DMS153 treated with DMSO at 0.1 percent for 48 hours (cell line): Measurements from ENCODE around the gene S100A4.

Experiments used
- DNase-seq: peaks from one replicate; lab custom pipeline; 2025; ENCODE audit not compliant: unreplicated experiment; lab: John Stamatoyannopoulos, UW

Gene S100A4

DNA sequence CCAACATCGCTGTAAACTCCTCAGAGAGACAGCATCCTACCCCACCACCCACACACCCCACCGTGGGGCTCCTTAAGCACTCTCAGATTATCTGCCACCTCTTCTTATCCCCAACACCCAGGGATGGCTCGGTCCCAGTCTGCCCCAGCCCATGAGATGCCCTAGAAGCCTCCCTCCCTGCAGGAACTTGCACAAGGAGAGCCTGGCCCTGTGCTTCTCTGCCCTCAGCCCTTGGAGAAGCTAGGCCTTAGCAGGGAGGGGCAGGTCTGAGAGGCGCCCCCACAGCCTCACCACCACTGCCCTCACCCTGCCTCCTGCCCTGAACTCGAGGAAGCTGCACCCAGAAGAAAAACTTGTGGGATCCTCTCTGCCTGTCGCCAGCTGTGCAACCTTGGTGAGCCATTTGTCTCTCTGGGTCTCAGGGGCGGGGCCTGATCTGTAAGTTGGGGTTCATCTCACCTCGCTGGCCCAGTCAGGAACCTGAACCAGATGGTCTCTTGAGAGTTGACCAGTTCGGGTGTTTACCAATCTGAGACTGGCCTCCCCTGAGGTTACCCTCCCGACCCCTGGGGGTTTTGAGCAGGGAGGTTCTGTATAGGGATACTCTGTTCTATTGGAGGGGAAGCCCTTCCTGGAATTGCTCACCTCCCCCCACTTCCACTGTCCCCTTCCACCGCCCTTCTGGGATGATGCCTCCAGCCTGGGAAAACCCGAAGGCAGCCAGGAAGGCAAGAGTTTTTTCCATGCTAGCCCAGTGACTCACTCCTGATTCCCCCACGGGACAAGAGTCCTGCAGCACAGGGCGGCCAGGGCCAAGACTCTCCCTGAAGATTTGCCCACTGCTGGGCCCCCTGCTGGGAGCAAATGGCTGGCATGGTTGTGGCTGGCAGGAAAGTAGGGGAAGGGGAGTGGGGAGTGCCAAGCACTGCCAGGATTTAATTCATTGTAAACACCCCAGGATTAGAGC is 3.4 kb upstream of the S100A4 start, which contains the start of gene S100A3:
Gene S100A3 (minus strand): TSS at position 537 of the 967 bp plus-strand sequence. CDS start 773 bp downstream, outside the sequence.
- no peak for DNase-seq

DNA sequence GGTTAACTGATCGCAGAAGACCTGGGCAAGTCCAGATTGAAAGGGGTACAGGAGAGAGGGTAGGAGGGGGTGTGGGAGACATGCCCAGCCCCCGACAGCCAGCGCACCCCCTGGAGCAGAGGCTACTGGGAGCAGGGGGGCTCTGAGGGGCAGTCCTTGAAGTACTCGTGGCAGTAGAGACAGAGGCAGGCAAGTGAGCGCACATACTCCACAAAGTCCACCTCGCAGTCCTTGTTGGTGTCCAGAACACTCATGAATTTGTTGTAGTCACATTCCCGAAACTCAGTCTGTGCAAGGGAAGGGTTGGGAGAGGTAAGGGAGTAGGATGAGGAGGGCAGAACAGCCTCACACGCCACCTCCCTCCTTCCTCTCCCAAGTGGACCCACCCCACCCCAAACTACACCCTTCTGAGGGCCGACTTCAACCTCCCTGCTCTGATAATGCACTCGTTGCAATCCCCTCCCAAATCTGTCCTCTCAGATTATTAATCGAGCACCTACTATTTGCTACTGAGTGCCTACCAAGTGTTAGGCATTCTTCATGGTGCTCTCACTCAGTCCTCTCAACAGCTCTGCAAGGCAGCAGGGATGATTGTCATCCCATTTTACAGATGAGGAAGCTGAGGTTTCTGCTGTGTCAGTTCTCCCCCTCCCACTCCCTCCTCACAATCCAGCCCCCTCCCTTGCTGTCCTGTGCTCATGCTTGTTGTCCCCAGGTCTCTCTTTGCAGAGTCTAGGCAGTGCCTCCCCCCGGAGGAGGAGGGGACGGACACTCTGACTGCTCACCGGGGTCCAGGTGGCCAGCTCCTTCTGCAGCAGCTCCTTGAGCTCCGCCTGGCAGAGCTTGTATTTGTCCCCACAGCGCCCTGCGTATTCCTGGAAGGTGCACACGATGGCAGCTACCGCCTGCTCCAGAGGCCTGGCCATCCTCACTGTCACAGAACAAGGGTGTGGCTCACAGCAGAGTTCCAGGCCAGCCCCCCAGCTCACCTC is 2.2 kb upstream of the S100A4 start:
- DNase-seq = no peak

DNA sequence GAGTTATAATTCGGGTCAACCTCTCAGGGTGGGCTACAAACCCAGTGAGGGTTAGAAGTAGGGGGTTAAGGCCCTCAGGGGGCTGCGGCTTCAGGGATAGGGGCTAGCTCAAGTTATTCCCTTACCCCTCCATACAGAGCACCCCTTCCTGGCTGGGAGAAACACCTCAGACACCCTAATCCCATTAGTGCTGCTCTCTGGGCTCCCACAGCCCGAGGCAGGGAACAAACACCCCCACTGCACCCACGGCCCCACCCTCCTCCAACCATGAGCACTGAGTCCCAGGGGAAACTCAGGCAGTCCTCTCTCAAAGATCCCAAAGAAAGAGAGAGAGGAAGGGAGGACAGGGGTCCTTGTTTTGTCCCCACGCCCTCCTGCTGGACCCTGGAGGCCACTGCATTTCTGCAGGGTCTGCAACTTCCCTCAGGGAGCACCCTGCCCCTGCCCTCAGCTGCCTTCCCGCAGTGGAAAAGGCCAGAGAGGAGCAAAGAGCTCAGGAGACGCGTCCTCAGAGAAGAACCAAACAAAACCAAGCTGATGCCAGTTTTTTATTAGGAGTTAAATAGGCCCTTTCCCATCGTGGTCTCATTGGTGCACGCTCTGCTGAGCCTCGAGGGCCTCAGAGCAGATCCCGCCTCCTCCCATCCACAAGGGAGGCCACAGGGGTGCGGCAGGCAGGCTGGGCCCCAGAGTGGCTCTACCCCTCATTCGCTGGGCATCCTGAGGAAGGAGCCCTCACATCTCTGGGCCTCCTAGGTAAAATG is 1.4 kb upstream of the S100A4 start:
- no peak for DNase-seq

DNA sequence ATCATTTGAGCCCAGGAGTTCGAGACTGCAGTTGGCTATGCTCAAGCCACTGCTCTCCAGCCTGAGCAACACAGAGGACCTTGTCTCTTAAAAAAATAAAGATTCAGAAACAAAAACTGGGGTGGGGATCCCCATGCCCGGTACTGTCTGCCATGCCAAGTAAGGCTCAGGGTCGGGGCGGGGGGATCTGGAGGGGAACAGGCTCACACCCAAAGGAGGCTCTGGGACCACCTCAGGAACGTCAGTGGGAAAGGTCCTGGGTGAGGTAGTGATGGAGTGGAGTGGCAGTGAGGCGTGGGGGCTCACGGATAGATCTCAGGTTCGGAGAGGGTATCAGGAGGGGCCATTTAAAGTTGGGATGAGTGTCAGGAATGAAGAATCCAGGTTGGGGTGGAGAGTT is 765 bp upstream of the S100A4 start:
- DNase-seq = no peak

DNA sequence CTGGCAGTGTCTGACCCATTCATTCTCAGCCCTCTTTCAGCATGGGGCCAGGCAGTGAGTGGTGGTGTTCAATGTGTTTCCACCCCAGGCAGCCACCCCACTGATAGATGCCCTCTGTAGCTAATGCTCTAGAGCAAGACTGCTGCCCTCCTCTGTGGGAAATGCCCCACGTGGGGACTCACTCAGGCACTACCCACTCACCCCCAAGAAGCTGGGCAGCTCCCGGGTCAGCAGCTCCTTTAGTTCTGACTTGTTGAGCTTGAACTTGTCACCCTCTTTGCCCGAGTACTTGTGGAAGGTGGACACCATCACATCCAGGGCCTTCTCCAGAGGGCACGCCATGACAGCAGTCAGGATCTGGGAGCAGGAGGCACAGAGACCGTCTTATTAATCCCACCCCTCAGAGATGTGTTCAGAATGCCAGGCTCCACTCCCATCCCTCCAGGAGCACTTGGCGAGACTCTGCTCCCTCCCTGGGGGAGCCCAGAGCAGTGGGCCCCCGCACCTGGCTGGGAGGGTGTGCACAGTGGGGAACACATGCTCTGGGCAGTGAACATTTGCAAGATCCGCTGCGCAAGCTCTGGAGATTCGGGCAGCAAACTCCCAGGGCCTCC is 1.0 kb downstream of the S100A4 start:
- no peak for DNase-seq

DNA sequence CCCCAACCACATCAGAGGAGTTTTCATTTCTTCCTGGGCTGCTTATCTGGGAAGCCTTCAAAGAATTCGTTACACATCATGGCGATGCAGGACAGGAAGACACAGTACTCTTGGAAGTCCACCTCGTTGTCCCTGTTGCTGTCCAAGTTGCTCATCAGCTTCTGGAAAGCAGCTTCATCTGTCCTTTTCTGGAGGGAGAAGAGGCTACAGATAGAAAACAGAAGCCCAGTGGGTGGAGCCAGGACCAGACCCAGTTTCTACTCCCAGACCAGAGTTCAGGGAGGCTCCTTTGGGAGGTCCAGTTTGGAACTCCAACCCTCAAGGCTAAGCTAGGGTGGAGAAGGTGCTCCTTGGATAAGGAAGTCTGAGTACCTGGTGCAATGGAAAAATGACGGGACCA is 1.9 kb downstream of the S100A4 start:
- no peak for DNase-seq

DNA sequence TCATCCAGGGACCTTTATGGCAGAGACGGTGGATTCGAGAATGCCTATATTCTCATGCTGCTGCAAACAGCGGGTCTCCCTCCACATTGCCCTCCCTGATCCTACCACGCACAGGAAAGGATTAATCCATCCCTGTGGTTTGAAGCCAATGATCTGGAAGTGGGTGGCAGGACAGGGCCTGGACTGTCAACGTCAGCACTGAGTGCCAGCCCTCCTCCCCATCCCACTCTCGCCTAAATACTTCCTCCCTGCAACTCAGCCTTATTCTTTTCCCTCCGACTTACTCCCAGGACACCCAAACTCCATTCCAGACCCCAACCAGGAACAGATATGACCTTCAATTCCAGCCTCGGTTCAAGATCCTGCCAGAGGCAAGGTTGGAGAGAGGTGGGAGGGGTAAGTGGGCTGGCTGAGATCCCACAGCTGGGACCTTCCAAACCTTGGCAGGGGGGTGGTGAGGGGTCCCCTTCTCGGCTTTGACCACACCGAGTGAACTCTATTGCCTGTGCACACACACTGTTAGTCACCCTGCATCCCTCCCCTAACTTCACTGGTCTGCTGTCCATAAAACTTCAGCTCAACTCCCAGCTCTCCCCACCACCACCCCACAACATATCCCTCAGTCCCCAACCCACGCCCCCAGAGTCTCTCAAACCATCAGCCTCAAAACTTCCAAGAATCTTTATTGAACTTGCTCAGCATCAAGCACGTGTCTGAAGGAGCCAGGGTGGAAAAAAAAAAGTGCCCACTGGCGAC is 2.5 kb downstream of the S100A4 start:
- DNase-seq = no peak

DNA sequence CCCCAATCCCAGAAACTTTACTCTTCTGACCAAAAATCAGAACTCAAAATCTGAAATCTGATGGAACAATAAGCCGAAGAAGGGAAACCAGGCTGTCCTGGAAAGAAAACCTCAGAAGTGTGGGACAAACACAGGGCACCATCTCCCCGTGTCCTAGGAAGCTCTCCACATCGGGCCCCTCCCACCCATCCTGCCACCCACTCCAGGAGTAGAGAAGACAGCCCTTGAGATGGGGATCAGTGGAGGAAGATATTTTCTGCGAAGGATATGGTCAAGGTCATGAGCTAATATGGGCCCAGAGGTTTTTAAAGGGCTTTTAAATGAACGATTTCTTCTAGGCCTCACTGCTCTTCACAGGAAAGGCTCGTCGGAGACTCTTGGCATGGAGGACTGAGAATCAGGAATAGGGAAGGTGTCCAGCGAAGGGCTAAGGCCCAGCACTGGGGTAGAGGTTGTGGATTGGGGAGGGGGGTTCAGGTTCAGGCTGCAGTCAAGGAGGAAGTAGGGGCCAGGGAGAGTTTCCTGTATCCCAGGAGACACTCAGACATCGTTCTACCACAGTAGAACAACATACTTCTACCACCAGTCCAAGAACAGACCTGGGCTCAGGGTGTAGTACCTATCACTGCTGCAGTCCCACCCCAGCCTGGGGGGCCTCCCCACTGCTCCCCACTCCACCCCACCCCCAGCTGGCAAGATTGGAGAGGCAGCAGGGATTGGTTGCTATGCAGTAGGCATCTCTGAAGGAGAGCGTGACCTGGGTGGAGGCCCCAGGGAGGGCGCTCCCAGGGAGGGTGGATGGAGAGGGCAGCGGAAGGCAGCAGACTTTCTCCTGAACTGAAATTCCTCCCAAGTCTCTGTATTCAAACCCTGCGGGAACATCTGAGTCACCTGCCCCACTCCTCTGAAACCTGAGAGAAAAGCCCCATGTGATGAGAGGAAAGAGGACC is 3.7 kb downstream of the S100A4 start:
- DNase-seq = no peak

DNA sequence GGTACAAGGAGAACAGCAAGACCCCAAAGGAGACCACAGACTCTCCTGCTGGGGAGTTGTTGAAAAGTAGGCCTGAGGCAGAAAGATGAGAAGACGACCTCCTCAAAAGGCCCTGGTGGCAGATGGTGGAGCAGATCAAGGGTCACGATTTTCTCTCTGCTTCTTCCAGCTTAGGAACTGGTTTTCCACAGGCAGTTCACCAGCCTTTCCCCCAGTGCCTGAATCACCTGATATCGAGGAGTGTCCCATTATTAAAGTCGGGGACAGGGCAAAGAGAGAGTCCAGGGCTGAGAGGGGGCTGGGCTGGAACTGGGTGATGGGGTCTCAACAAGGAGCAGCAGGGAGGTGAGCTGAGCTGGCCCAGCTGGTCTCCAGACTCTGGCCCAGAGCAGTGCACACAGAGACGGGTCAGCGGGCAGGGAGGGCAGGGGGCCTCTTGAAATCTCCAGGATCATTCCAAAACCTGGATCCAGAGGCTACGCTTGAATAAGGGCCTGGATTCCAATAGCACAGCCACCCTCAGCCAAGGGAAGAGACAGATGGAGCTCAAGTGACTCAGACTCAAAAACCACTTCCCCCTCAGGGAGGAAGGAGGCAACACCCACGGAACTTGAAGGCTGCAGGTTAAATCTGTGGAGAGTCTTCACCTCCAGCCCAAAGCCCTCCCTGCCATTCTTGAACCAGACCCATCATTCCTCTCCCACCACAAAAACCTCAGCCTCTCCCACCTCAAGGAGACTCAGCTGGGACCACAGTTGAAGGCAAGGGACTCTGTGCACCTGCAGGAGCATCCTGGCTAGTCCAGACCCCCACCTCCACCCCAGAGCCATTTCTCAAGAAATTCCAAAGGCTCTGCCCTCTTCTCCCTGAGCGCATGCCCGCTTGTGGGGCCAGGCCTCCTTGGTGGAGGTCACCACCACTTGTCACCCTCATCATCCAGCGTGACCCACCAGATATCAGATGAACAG is 4.9 kb downstream of the S100A4 start, which contains the start of gene S100A5:
Gene S100A5 (minus strand): TSS at position 541 of the 968 bp plus-strand sequence. CDS start 743 bp downstream, outside the sequence.
- DNase-seq = no peak

DNA sequence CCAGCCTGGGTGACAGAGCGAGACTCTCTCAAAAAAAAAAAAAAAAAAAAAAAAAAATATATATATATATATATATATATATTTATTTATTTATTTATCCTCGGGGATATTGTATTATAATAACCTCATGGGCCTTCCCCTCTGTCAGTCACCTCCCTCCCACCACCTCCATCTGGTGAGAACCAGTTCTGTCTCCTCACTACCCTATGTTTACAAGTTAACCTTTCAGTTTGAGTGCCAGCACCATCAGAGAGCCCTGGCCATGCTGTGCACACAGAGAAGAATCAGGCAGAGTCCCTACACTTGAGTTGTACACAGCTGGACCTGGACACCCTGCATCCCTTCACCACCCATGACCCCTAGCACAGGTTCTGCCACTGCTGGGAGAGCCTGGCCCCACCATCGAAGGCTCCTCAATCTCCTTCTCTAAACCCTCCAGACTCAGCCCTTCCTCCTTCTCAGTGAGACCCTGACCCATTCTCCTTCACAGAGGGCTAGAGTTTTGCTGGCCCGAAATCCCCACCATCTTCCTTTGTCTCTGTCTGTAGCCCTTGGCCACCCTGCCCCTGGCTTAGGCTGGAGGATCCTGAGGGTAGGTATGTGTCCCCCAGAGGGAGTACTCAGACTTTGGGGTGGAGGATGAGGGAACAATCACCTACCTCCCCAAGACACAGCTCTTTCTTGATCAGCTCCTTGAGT is 6.1 kb downstream of the S100A4 start:
- no peak for DNase-seq

DNA sequence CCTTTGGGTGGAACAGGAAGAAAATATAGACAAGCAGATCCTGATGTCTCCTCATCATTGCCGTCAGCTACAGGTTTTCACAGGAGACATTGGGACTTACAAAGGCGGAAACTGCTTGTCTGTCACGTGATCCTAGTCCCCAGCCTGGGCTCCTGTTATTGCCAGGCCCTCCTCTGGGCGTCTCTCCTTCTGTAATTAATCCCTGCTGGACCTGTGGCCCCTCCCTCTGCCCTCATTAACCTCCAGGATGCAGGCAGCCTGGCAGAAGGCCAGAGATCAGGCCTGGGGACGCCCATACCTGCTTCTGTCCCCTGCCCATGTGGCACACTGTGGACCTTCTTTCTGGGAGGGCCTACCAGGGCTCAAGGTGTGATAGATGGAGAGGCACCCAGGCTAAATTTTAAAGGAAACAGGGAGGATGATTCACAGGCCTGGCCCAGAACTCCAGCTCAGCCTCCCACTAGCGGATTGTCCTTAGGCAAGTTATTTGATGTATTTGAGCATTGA is 7.2 kb downstream of the S100A4 start:
- DNase-seq = no peak

DNA sequence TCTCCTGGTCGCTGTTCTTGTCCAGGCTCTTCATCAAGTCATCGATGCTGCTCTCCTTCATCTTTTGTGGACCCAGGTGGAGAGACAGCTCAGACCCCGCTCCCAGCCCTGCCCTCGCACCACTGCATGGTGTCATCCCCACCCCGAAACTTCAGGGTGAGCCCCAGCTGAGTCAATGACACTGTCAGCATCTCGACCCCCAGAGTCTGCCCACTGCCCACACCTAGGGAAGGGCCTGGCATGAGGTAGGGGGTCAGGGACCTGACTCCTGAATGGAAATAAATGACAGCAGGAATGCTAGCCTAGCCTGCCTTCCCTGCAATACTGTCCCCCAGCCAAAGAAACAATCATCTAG is 8.3 kb downstream of the S100A4 start:
- DNase-seq = no peak

DNA sequence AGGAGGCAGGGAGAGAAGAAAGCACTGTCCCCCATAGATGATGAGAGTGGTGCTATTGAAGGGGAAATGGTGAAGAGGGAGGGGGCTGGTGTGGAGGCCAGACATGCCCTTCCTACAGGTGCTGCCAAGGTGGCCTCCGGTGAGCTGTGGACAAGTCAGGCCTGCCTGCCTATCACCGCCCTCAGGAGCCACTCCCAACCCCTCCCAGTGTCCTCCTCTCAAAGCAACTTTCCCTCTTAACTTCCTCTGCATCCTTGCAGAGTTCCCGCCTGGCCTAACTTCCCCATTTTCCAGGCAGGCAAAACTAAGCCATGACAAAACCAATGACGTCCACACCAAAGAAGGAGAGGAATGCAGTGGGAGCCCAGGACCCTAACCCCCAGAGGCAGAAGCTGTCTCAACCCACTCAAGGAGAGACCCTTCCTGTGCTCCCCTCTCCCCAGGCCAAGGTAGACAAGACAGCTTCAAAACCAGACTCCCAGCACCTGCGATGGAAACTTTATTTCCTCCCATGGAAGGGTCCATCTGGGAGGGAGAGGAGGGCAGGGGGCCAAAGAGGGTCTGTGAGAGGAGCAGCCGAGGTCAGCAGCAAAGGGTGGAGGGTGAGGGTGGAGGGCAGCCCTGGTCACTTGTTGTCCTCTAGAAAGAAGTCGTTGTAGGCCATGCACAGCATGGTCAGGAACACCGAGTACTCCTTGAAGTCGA is 8.8 kb downstream of the S100A4 start:
- DNase-seq = no peak

DNA sequence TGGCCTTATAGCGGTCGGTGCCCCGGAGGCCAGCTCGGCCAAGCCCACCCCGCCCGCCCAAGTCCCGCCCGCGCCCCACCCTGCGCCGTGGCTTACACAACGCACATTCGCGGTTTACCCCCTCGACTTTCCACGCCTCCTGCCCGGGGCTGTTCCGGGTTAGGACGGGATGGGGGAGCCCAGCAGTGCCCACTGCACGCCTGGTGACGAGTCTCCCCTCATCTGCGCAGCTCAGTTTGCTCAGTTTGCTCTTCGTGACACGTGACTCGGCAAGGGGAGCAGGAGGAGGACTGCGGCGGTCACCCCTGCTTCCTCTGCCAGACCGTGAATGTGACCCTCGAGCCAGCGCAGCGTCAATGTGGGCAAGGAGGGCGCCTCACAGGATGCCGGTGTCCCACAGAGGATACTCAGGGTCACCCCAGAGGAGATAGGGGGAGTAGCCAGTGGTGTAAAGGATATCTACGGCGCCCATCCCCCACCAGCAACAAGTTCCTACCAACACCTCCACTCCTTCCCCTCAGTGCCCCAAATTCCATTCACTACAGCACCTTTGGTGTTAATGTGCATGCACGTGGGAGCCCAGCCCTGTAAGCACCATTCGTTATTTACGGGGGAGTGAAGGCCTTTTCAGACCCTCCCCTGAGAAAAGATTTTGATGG is 9.5 kb downstream of the S100A4 start:
- peak; percentile 67 for DNase-seq

DNA sequence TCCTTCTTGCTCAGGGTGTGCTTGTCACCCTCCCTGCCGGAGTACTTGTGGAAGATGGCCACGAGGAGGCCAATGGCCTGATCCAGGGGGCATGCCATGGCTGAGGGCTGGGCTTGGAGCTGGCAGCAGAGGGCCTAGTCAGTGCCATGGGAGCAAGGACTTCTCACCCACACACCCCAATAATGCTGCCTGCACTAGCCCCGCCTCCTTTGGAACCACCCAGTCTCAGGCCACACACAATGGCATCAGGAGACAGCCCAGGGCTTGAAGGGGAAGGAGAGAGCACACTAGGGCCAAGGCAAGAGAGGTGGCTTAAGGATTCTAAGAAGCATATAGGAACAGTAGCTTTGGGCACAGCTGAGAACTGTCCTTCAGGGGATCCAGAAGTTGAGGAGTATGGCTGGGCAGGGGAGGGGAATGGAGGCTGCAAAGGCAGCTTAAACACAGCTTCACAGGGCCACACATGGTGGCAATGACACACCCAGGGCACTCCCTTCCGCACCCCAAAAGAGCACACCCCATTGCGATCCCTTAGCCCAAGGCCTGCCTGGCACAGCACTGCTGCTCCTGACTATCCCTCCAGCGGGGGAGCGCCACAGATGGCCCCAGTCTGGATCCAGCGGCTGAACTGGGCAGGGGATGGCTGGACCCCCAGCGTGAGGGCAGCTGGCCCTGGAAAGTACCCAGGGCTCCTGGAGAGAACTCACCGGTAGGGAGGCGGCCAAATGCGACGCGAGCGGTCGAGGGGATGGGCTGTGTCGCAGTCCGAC is 10.2 kb downstream of the S100A4 start, which contains the start of gene S100A6:
Gene S100A6 (minus strand): TSS at position 750 of the 770 bp plus-strand sequence. CDS start 652 bp downstream, at position 98.
- no peak for DNase-seq
